Astrocyte (in vitro differentiated cells and primary cell): ENCODE results near the gene ARAP2. TPM values are rescaled to one million over a fixed set of nuclear protein-coding genes. Genes with fewer than 3 reads are reported as not detected.

Experiments used
- DNase-seq: peaks from one replicate; pipeline ENCODE4 v3.0.0-alpha.2; 2010; ENCODE audit warnings: low read depth
- FAIRE-seq: peaks from 2 replicates; lab custom pipeline; 2011; peaks lifted over from hg19 to GRCh38; lab: Jason Lieb, UNC
- H2AFZ ChIP-seq: 2 replicates; pipeline ENCODE4 v1.6.0; 2012; ENCODE audit warnings: low read depth, low read length, inconsistent platforms
- H3K27ac ChIP-seq: 2 replicates; pipeline ENCODE4 v1.5.1; 2011; ENCODE audit warnings: low read depth, low read length, inconsistent platforms
- H3K27me3 ChIP-seq: 2 replicates; pipeline ENCODE4 v1.6.0; 2011; ENCODE audit warnings: low read length, inconsistent platforms; ENCODE audit not compliant: insufficient read depth
- H3K36me3 ChIP-seq: 2 replicates; pipeline ENCODE4 v1.5.1; 2011; ENCODE audit warnings: low read length, inconsistent platforms; ENCODE audit not compliant: insufficient read depth
- H3K4me1 ChIP-seq: 2 replicates; pipeline ENCODE4 v1.5.1; 2011; ENCODE audit warnings: low read length, inconsistent platforms; ENCODE audit not compliant: insufficient read depth
- H3K4me2 ChIP-seq: 2 replicates; pipeline ENCODE4 v1.6.0; 2012; ENCODE audit warnings: low read length, inconsistent platforms
- H3K4me3 ChIP-seq: 2 replicates; pipeline ENCODE4 v1.5.1; 2011; ENCODE audit warnings: low read depth, mild to moderate bottlenecking, low read length, inconsistent platforms; ENCODE audit not compliant: insufficient read depth
- H3K79me2 ChIP-seq: 2 replicates; pipeline ENCODE4 v1.6.0; 2012; ENCODE audit warnings: mild to moderate bottlenecking, low read length, inconsistent platforms; ENCODE audit not compliant: insufficient read depth
- H3K9ac ChIP-seq: 2 replicates; pipeline ENCODE4 v1.6.0; 2012; ENCODE audit warnings: mild to moderate bottlenecking, low read length, inconsistent platforms
- H3K9me3 ChIP-seq: 2 replicates; pipeline ENCODE4 v1.5.1; 2012; ENCODE audit warnings: low read depth, mild to moderate bottlenecking, low read length, inconsistent platforms; ENCODE audit not compliant: insufficient read depth
- H4K20me1 ChIP-seq: 2 replicates; pipeline ENCODE4 v1.6.0; 2012; ENCODE audit warnings: low read length, inconsistent platforms; ENCODE audit not compliant: insufficient read depth
- H3K27ac Mint-ChIP-seq: one replicate; pipeline ENCODE4 v1.8.0; 2021; ENCODE audit warnings: mild to moderate bottlenecking, mixed read lengths; ENCODE audit not compliant: unreplicated experiment
- H3K27me3 Mint-ChIP-seq: one replicate; pipeline ENCODE4 v1.8.0; 2021; ENCODE audit warnings: low read depth, mixed read lengths; ENCODE audit not compliant: unreplicated experiment
- H3K36me3 Mint-ChIP-seq: one replicate; pipeline ENCODE4 v1.8.0; 2021; ENCODE audit warnings: low read depth, mixed read lengths; ENCODE audit not compliant: unreplicated experiment
- H3K4me1 Mint-ChIP-seq: one replicate; pipeline ENCODE4 v1.8.0; 2021; ENCODE audit warnings: low read depth, mixed read lengths; ENCODE audit not compliant: unreplicated experiment
- H3K4me3 Mint-ChIP-seq: one replicate; pipeline ENCODE4 v1.8.0; 2021; ENCODE audit warnings: mild to moderate bottlenecking, moderate library complexity, mixed read lengths; ENCODE audit not compliant: unreplicated experiment
- H3K9me3 Mint-ChIP-seq: one replicate; pipeline ENCODE4 v1.8.0; 2021; ENCODE audit warnings: mild to moderate bottlenecking, mixed read lengths; ENCODE audit not compliant: unreplicated experiment
- EZH2 ChIP-seq: IDR thresholded peaks from 2 replicates; pipeline ENCODE4 v1.6.1; 2012; ENCODE audit warnings: mild to moderate bottlenecking, low read length, inconsistent platforms; ENCODE audit not compliant: insufficient read depth
- total RNA-seq: library from RNA; stranded (reverse); gene quantifications from 2 replicates; pipeline ENCODE4 v1.2.1, GENCODE V29; 2021
- TF ChIP-seq, protein P1 (sequence below): IDR thresholded peaks from 2 replicates; pipeline ENCODE4 v1.5.1; 2011; ENCODE audit warnings: low read depth, mild to moderate bottlenecking, inconsistent platforms, low read length, moderate library complexity; ENCODE audit not compliant: insufficient read depth

ARAP2 gene
- total RNA-seq, 1 donor from 2014 or later: 9.6 TPM

DNA sequence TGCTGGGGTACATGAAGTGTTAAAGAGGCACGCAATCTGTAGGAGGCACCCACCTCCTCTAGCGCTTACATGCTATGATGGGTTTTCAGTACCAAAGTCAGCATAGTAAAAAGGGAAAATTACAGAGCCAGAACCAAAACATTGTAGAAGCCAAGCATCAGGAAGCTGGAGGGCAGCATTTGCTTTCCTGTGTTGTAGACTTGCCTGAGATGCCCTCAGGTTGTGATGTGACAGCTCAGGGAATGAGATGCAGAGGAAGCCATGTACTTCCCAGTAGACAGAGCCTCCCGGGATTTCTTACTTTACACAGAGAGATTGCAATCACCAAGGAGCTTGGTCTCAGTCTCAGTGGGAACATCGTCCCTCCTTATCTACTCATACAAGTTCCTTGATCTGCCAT is 161.5 kb downstream of the ARAP2 start:
- no peaks in the 10 kb centered on the region for H4K20me1 ChIP-seq
- no peaks in the 10 kb centered on the region for H3K27me3 ChIP-seq
- H3K9ac ChIP-seq: no peak overlapping the region
- H3K4me1 Mint-ChIP-seq: no peaks in the 10 kb centered on the region
- peaks cover 2% of the 10 kb centered on the region for H3K36me3 ChIP-seq
- H3K4me3 Mint-ChIP-seq: no peak overlapping the region
- FAIRE-seq (no peak), DNase-seq (no peak)
- H2AFZ ChIP-seq: no peak overlapping the region
- TF ChIP-seq EZH2: no peak
- TF ChIP-seq, protein P1, sequence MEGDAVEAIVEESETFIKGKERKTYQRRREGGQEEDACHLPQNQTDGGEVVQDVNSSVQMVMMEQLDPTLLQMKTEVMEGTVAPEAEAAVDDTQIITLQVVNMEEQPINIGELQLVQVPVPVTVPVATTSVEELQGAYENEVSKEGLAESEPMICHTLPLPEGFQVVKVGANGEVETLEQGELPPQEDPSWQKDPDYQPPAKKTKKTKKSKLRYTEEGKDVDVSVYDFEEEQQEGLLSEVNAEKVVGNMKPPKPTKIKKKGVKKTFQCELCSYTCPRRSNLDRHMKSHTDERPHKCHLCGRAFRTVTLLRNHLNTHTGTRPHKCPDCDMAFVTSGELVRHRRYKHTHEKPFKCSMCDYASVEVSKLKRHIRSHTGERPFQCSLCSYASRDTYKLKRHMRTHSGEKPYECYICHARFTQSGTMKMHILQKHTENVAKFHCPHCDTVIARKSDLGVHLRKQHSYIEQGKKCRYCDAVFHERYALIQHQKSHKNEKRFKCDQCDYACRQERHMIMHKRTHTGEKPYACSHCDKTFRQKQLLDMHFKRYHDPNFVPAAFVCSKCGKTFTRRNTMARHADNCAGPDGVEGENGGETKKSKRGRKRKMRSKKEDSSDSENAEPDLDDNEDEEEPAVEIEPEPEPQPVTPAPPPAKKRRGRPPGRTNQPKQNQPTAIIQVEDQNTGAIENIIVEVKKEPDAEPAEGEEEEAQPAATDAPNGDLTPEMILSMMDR: no peak
- no peak overlapping the region for H3K27ac ChIP-seq
- H3K4me2 ChIP-seq: no peak overlapping the region
- H3K36me3 Mint-ChIP-seq: peaks cover 1% of the 10 kb centered on the region
- no peaks in the 10 kb centered on the region for H3K79me2 ChIP-seq
- no peak overlapping the region for H3K27ac Mint-ChIP-seq
- H3K4me1 ChIP-seq: no peaks in the 10 kb centered on the region
- H3K9me3 Mint-ChIP-seq: no peaks in the 10 kb centered on the region
- H3K9me3 ChIP-seq: no peaks in the 10 kb centered on the region
- H3K27me3 Mint-ChIP-seq: no peaks in the 10 kb centered on the region
- H3K4me3 ChIP-seq: no peak overlapping the region

DNA sequence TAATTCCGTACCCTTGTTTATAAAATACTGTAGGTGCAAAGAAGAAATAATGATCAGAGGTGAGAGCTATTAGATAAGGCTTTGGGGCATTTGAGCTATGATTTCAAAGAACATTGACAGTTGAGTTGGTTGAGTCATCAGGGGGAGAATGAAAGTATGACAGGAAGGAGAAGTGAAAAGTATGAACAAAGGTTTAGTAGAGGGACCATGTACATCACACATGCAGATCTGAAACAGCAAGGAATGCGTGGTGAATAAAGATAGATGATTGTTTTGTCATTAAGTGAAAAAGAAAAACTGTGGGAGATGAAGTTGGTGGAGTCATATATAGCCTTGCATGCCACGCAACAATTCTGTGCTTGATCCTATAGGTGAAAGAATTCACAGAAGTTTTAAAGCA is 163.1 kb downstream of the ARAP2 start:
- Mint-ChIP-seq H3K27ac (no peak overlapping the region), H3K4me3 (no peak overlapping the region), H3K9me3 (no peaks in the 10 kb centered on the region), H3K27me3 (no peaks in the 10 kb centered on the region), H3K4me1 (no peaks in the 10 kb centered on the region), H3K36me3 (peaks cover 1% of the 10 kb centered on the region)
- Histone ChIP-seq H3K4me2 (no peak overlapping the region), H2AFZ (no peak overlapping the region), H3K4me3 (no peak overlapping the region), H3K27me3 (no peaks in the 10 kb centered on the region), H3K9ac (no peak overlapping the region), H4K20me1 (no peaks in the 10 kb centered on the region), H3K27ac (no peak overlapping the region), H3K79me2 (no peaks in the 10 kb centered on the region), H3K4me1 (no peaks in the 10 kb centered on the region), H3K9me3 (no peaks in the 10 kb centered on the region), H3K36me3 (peaks cover 2% of the 10 kb centered on the region)
- no peak for FAIRE-seq
- DNase-seq: no peak
- TF ChIP-seq, protein P1: no peak
- no peak for TF ChIP-seq EZH2

DNA sequence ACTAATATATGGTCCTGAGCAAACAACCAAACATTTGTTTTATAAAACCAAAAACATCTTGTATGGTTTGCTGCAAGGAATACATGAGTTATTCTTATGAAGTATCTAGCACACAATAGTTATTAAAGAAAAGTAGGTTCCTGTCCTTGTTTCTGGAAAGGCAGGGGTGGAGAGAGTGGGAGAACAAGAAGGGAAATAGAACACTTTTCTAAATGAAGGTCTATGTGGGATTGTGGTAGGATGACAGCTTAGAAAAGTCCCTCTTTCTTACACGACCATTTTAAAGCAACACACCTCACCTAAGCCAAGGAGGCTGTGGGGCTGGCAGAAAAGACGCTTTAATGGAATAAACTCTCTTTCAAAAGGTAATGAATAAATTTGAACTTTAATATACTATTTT is 164.6 kb downstream of the ARAP2 start:
- H3K9me3 ChIP-seq: no peaks in the 10 kb centered on the region
- H3K27ac Mint-ChIP-seq: no peak overlapping the region
- TF ChIP-seq, protein P1: no peak
- TF ChIP-seq EZH2: no peak
- H3K4me1 ChIP-seq: no peaks in the 10 kb centered on the region
- no peaks in the 10 kb centered on the region for H3K27me3 Mint-ChIP-seq
- no peak for DNase-seq
- H3K27me3 ChIP-seq: no peaks in the 10 kb centered on the region
- H3K4me1 Mint-ChIP-seq: no peaks in the 10 kb centered on the region
- no peak for FAIRE-seq
- no peak overlapping the region for H3K4me3 ChIP-seq
- no peak overlapping the region for H3K4me2 ChIP-seq
- no peaks in the 10 kb centered on the region for H3K79me2 ChIP-seq
- peaks cover 2% of the 10 kb centered on the region for H3K36me3 ChIP-seq
- no peak overlapping the region for H3K9ac ChIP-seq
- no peaks in the 10 kb centered on the region for H4K20me1 ChIP-seq
- no peaks in the 10 kb centered on the region for H3K36me3 Mint-ChIP-seq
- H2AFZ ChIP-seq: no peak overlapping the region
- no peak overlapping the region for H3K4me3 Mint-ChIP-seq
- H3K9me3 Mint-ChIP-seq: no peaks in the 10 kb centered on the region
- H3K27ac ChIP-seq: no peak overlapping the region
